H1 (cell line): ENCODE results near the gene NAV3. TPM values are rescaled to one million over a fixed set of nuclear protein-coding genes. Genes with fewer than 3 reads are reported as not detected.

ENCODE experiments used
- CTCF ChIA-PET: fragments of 300-600 bp; sonication (Branson Sonifier 250); formaldehyde crosslinking; loops from one replicate; lab custom pipeline; 2021; ENCODE audit not compliant: partially characterized antibody; lab: Charles Lee
- POLR2A ChIA-PET: fragments of 300-600 bp; sonication (Branson Sonifier 250); formaldehyde crosslinking; loops from one replicate; lab custom pipeline; 2021; ENCODE audit warnings: inconsistent platforms; ENCODE audit not compliant: partially characterized antibody; lab: Charles Lee
- DNase-seq, 2 experiments: peaks; one replicate each; pipeline versions ENCODE4 v3.0.0 to v3.0.0-alpha.2; 2010 to 2022; ENCODE audit warnings: low spot score in 2 of 2, low read depth in 1 of 2, mixed read lengths in 1 of 2
- FAIRE-seq: peaks from 2 replicates; lab custom pipeline; 2011; peaks lifted over from hg19 to GRCh38; lab: Jason Lieb, UNC
- H2AFZ ChIP-seq: 2 replicates; pipeline ENCODE4 v1.8.1; 2012; ENCODE audit warnings: low read length, inconsistent platforms
- H2AK5ac ChIP-seq: 2 replicates; pipeline ENCODE4 v1.6.1; 2013; ENCODE audit warnings: low read depth, low read length
- H2BK120ac ChIP-seq: replicated peaks from 2 replicates; pipeline ENCODE3; 2013; ENCODE audit warnings: low read depth, low read length, inconsistent platforms
- H2BK12ac ChIP-seq: 2 replicates; pipeline ENCODE4 v1.6.1; 2013; ENCODE audit warnings: low read depth, low read length
- H2BK15ac ChIP-seq: 2 replicates; pipeline ENCODE4 v1.6.1; 2013; ENCODE audit warnings: low read length
- H2BK20ac ChIP-seq: 2 replicates; pipeline ENCODE4 v1.6.1; 2013; ENCODE audit warnings: low read length
- H2BK5ac ChIP-seq: 2 replicates; pipeline ENCODE4 v1.6.1; 2013; ENCODE audit warnings: low read depth, low read length
- H3K14ac ChIP-seq: 2 replicates; pipeline ENCODE4 v1.6.1; 2013; ENCODE audit warnings: inconsistent platforms; ENCODE audit not compliant: insufficient read length
- H3K18ac ChIP-seq: 2 replicates; pipeline ENCODE4 v1.6.1; 2013; ENCODE audit warnings: low read length; ENCODE audit errors: extremely low read depth
- H3K23ac ChIP-seq: 2 replicates; pipeline ENCODE4 v1.6.1; 2013; ENCODE audit warnings: inconsistent platforms; ENCODE audit not compliant: insufficient read length
- H3K23me2 ChIP-seq: 2 replicates; pipeline ENCODE4 v1.6.1; 2013; ENCODE audit warnings: low read depth, low read length
- H3K27ac ChIP-seq: 2 replicates; pipeline ENCODE4 v1.6.1; 2011; ENCODE audit warnings: low read depth, low read length, inconsistent platforms
- H3K27me3 ChIP-seq, 4 experiments: replicated peaks in 1 of 4; 1 replicate in 1 of 4; 2 replicates in 3 of 4; pipeline versions ENCODE4 v1.6.1 to v1.8.1; 2011 to 2013; ENCODE audit warnings: low read length in 3 of 4, mild to moderate bottlenecking in 3 of 4, inconsistent platforms in 2 of 4, mixed read lengths in 2 of 4, moderate library complexity in 1 of 4; ENCODE audit not compliant: control insufficient read depth in 3 of 4, insufficient read depth in 3 of 4; ENCODE audit errors: extremely low read depth in 1 of 4
- H3K36me3 ChIP-seq, 4 experiments: 2 replicates each; pipeline versions ENCODE4 v1.6.1 to v1.8.1; 2011 to 2013; ENCODE audit warnings: mild to moderate bottlenecking in 4 of 4, low read length in 3 of 4, moderate library complexity in 2 of 4, control low read depth in 1 of 4, inconsistent platforms in 1 of 4; ENCODE audit not compliant: insufficient read depth in 4 of 4, control insufficient read depth in 2 of 4
- H3K4ac ChIP-seq: replicated peaks from 2 replicates; pipeline ENCODE3; 2013; ENCODE audit warnings: low read length, low read depth, mixed read lengths, inconsistent platforms; ENCODE audit not compliant: insufficient read length
- H3K4me1 ChIP-seq, 4 experiments: replicated peaks in 1 of 4; 1 replicate in 1 of 4; 2 replicates in 3 of 4; pipeline versions ENCODE4 v1.6.1 to v1.8.1; 2011 to 2013; ENCODE audit warnings: low read length in 3 of 4, inconsistent platforms in 2 of 4, mixed read lengths in 1 of 4; ENCODE audit not compliant: insufficient read depth in 4 of 4, control insufficient read depth in 3 of 4
- H3K4me2 ChIP-seq, 2 experiments: 2 replicates each; pipeline versions ENCODE4 v1.6.1 to v1.8.1; 2011 to 2013; ENCODE audit warnings: low read depth in 2 of 2, low read length in 2 of 2, control low read depth in 1 of 2, inconsistent platforms in 1 of 2, mild to moderate bottlenecking in 1 of 2; ENCODE audit not compliant: insufficient read depth in 1 of 2
- H3K4me3 ChIP-seq, 4 experiments: fragments of 200-600, 300-600 bp in 1 of 4; sonication (generic), shearing (Covaris generic), sonication (Bioruptor Twin) in 1 of 4; 2 replicates each; pipeline versions ENCODE4 v1.5.1 to v1.8.1; 2011 to 2016; ENCODE audit warnings: low read length in 4 of 4, low read depth in 3 of 4, control low read depth in 2 of 4, inconsistent platforms in 2 of 4, mild to moderate bottlenecking in 2 of 4, mixed read lengths in 1 of 4, moderate library complexity in 1 of 4; ENCODE audit not compliant: insufficient read depth in 2 of 4; ENCODE audit errors: extremely low read depth in 1 of 4
- H3K56ac ChIP-seq: replicated peaks from 2 replicates; pipeline ENCODE3; 2013; ENCODE audit warnings: low read depth, mild to moderate bottlenecking, mixed read lengths, low read length, inconsistent platforms; ENCODE audit not compliant: insufficient read length
- H3K79me1 ChIP-seq: 2 replicates; pipeline ENCODE4 v1.6.1; 2013; ENCODE audit warnings: low read depth, low read length, control low read depth
- H3K79me2 ChIP-seq, 2 experiments: 2 replicates each; pipeline versions ENCODE4 v1.6.1 to v1.8.1; 2012 to 2013; ENCODE audit warnings: low read length in 2 of 2, mild to moderate bottlenecking in 2 of 2, inconsistent platforms in 1 of 2; ENCODE audit not compliant: insufficient read depth in 2 of 2, control insufficient read depth in 1 of 2
- H3K9ac ChIP-seq, 4 experiments: replicated peaks in 1 of 4; 1 replicate in 1 of 4; 2 replicates in 3 of 4; pipeline versions ENCODE4 v1.6.1 to v1.8.1; 2011 to 2013; ENCODE audit warnings: low read depth in 3 of 4, low read length in 3 of 4, control low read depth in 2 of 4, mild to moderate bottlenecking in 2 of 4, moderate library complexity in 2 of 4, inconsistent platforms in 1 of 4; ENCODE audit errors: extremely low read depth in 1 of 4
- H3K9me3 ChIP-seq, 2 experiments: 2 replicates each; pipeline versions ENCODE4 v1.6.1 to v1.8.1; 2012 to 2013; ENCODE audit warnings: mild to moderate bottlenecking in 2 of 2, moderate library complexity in 2 of 2, control low read depth in 1 of 2, inconsistent platforms in 1 of 2, low read depth in 1 of 2, low read length in 1 of 2, mixed read lengths in 1 of 2; ENCODE audit not compliant: insufficient read depth in 2 of 2
- H4K20me1 ChIP-seq, 2 experiments: replicated peaks in 1 of 2; 2 replicates each; pipeline versions ENCODE3 to v1.8.1; 2011 to 2013; ENCODE audit warnings: inconsistent platforms in 2 of 2, low read length in 2 of 2, mild to moderate bottlenecking in 1 of 2; ENCODE audit not compliant: insufficient read depth in 2 of 2, control insufficient read depth in 1 of 2
- H4K5ac ChIP-seq: 2 replicates; pipeline ENCODE4 v1.6.1; 2013; ENCODE audit warnings: low read length, low read depth, mixed read lengths, inconsistent platforms; ENCODE audit not compliant: insufficient read length
- H4K8ac ChIP-seq: 2 replicates; pipeline ENCODE4 v1.8.0; 2013; ENCODE audit warnings: mild to moderate bottlenecking, moderate library complexity, low read length, inconsistent platforms; ENCODE audit not compliant: insufficient read depth; ENCODE audit errors: extremely low read depth
- H4K91ac ChIP-seq: replicated peaks from 2 replicates; pipeline ENCODE3; 2013; ENCODE audit warnings: low read length, mixed read lengths, inconsistent platforms; ENCODE audit not compliant: insufficient read length
- WGBS, 2 experiments: shearing (Covaris generic) in 1 of 2; methylation state at CpG; one replicate each; pipeline versions ENCODE4 v1.1.6 to v1.1.7; 2013 to 2015; ENCODE audit warnings: low lambda C conversion rate in 2 of 2, mixed read lengths in 2 of 2, inconsistent platforms in 1 of 2, low coverage in 1 of 2, missing lambda C conversion rate in 1 of 2; ENCODE audit not compliant: insufficient replicate concordance in 2 of 2, insufficient coverage in 1 of 2, insufficient read length in 1 of 2; ENCODE audit errors: extremely low coverage in 1 of 2, missing lambda C conversion rate in 1 of 2; 5-methylcytosine and 5-hydroxymethylcytosine counted together
- polyA plus RNA-seq, 7 experiments: library from polyadenylated mRNA; depleted of rRNA in 3 of 7; stranded (reverse) in 5 of 7; unstranded in 2 of 7; fragments of >200 nt in 5 of 7; fragments of 200-250 nt in 2 of 7; gene quantifications; 1 replicate in 5 of 7; 2 replicates in 1 of 7; 4 replicates in 1 of 7; pipeline versions ENCODE4 v1.2.1 to v1.2.3, GENCODE V29; 2011 to 2013; ENCODE audit warnings: missing spikeins in 2 of 7, mixed read lengths in 2 of 7
- total RNA-seq: library from RNA; stranded (reverse); fragmentation: NEBNext Ultra II Directional; extraction: Animal tissue kit (Norgen Biotek cat#: 25700); gene quantifications from 2 replicates; pipeline ENCODE4 v1.2.1, GENCODE V29; 2021

NAV3 gene
- total and polyA plus RNA-seq, 2 of the 8 experiments (the other 6 are each of a cell fraction or from before 2014, with no cell fraction given), result 0.47 to 5.0 TPM

GRCh38 chr12:77925536-77926108, 94.9 kb downstream of the NAV3 start:
- H3K9me3 ChIP-seq, result no peaks in the 10 kb centered on the region
- no peaks in the 10 kb centered on the region for H3K27me3 ChIP-seq
- no peak overlapping the region for H2BK20ac ChIP-seq
- H3K36me3 ChIP-seq, result no peaks in the 10 kb centered on the region
- H2BK15ac ChIP-seq, result no peak overlapping the region
- no peak overlapping the region for H2BK120ac ChIP-seq
- H2AK5ac ChIP-seq, result no peak overlapping the region
- H2BK12ac ChIP-seq, result no peak overlapping the region
- CTCF ChIA-PET, result interaction anchor here (0.6 to 4.2 kb wide), 51 partner anchors 8 to 935 kb away, joined by 3 to 30 read pairs (median 4); partner anchors contain the start of gene NAV3
- no peak overlapping the region for H3K4me2 ChIP-seq
- no peak overlapping the region for H3K4me3 ChIP-seq
- no peak overlapping the region for H3K4ac ChIP-seq
- no peaks in the 10 kb centered on the region for H3K79me2 ChIP-seq
- no peaks in the 10 kb centered on the region for H3K79me1 ChIP-seq
- no peak overlapping the region for H3K23ac ChIP-seq
- H3K4me1 ChIP-seq, result no peaks in the 10 kb centered on the region; a peak in 1 of 7 replicates
- no peak overlapping the region for H4K8ac ChIP-seq
- FAIRE-seq (peak; percentile 100), DNase-seq (peak; percentile 49 to 68)
- H4K91ac ChIP-seq, result no peak overlapping the region
- POLR2A ChIA-PET, result no interaction called here
- no peak overlapping the region for H4K5ac ChIP-seq
- H2AFZ ChIP-seq, result no peak overlapping the region
- no peak overlapping the region for H3K14ac ChIP-seq
- 9% methylated on average over 6 of the region's 6 CpGs; no CpG with 5 or more reads in 1 of the 2 experiments for WGBS, 2 experiments
- H3K27ac ChIP-seq, result no peak overlapping the region
- no peak overlapping the region for H2BK5ac ChIP-seq
- no peak overlapping the region for H3K56ac ChIP-seq
- H3K23me2 ChIP-seq, result no peaks in the 10 kb centered on the region
- no peaks in the 10 kb centered on the region for H4K20me1 ChIP-seq
- H3K18ac ChIP-seq, result no peak overlapping the region
- no peak overlapping the region for H3K9ac ChIP-seq
